SK-N-SH (cell line): ENCODE results near the gene TTLL6. TPM values are rescaled to one million over a fixed set of nuclear protein-coding genes. Genes with fewer than 3 reads are reported as not detected.

ENCODE experiments used
- CTCF ChIA-PET: fragments of 300-600, 350-600 bp; formaldehyde crosslinking; extraction: SDS; loops from one replicate; lab custom pipeline; 2021; lab: Yijun Ruan, JAX
- POLR2A ChIA-PET: fragments of 350-600 bp; sonication (Branson Sonifier 250); formaldehyde crosslinking; extraction: SDS; loops from one replicate; lab custom pipeline; 2020; ENCODE audit warnings: antibody characterized with exemption, inconsistent platforms; lab: Yijun Ruan, JAX
- DNase-seq: peaks from one replicate; pipeline ENCODE4 v3.0.0; 2012
- H2AFZ ChIP-seq: fragments of 200-600 bp; sonication (generic); 2 replicates; pipeline ENCODE4 v1.8.1; 2016; ENCODE audit warnings: antibody characterized with exemption, mild to moderate bottlenecking, low read depth
- H3F3A ChIP-seq: fragments of 200-600 bp; sonication (generic); replicated peaks from 2 replicates; pipeline ENCODE3; 2016; ENCODE audit warnings: antibody characterized with exemption, mild to moderate bottlenecking; ENCODE audit not compliant: insufficient read depth
- H3K27ac ChIP-seq, 2 experiments: fragments of 200-500 bp in 1 of 2; fragments of 200-600 bp in 1 of 2; sonication (Bioruptor generic) in 1 of 2; sonication (generic), shearing (Covaris generic) in 1 of 2; 2 replicates each; pipeline versions ENCODE4 v1.5.1 to v1.6.1; 2014 to 2016; ENCODE audit warnings: low read depth in 2 of 2, inconsistent platforms in 1 of 2, low read length in 1 of 2, mild to moderate bottlenecking in 1 of 2, mixed read lengths in 1 of 2
- H3K27me3 ChIP-seq: fragments of 200-600 bp; sonication (generic), shearing (Covaris generic); 2 replicates; pipeline ENCODE4 v1.6.1; 2016; ENCODE audit warnings: mixed run types; ENCODE audit not compliant: insufficient read depth
- H3K36me3 ChIP-seq, 2 experiments: fragments of 200-500 bp in 1 of 2; fragments of 200-600 bp in 1 of 2; sonication (Bioruptor generic) in 1 of 2; sonication (generic) in 1 of 2; replicated peaks in 1 of 2; 2 replicates each; pipeline versions ENCODE3 to v1.5.1; 2014 to 2016; ENCODE audit warnings: low read length in 1 of 2, mild to moderate bottlenecking in 1 of 2; ENCODE audit not compliant: insufficient read depth in 2 of 2, control insufficient read depth in 1 of 2
- H3K4me1 ChIP-seq, 2 experiments: fragments of 200-500 bp in 1 of 2; fragments of 200-600 bp in 1 of 2; sonication (Bioruptor generic) in 1 of 2; sonication (generic), shearing (Covaris generic) in 1 of 2; 2 replicates each; pipeline versions ENCODE4 v1.5.1 to v1.6.1; 2014 to 2016; ENCODE audit warnings: low read depth in 1 of 2, low read length in 1 of 2, mixed run types in 1 of 2; ENCODE audit not compliant: insufficient read depth in 2 of 2, control insufficient read depth in 1 of 2
- H3K4me2 ChIP-seq: fragments of 200-600 bp; sonication (generic), shearing (Covaris generic); 2 replicates; pipeline ENCODE4 v1.6.1; 2017; ENCODE audit warnings: mixed run types
- H3K4me3 ChIP-seq, 2 experiments: fragments of 200-500 bp in 1 of 2; fragments of 200-600 bp in 1 of 2; sonication (Bioruptor generic) in 1 of 2; sonication (generic), shearing (Covaris generic) in 1 of 2; 2 replicates each; pipeline versions ENCODE4 v1.5.1 to v1.8.1; 2014 to 2016; ENCODE audit warnings: low read depth in 2 of 2, inconsistent platforms in 1 of 2, low read length in 1 of 2, mild to moderate bottlenecking in 1 of 2, mixed read lengths in 1 of 2, moderate library complexity in 1 of 2
- H3K79me2 ChIP-seq: fragments of 200-600 bp; sonication (generic); 2 replicates; pipeline ENCODE4 v1.8.1; 2017; ENCODE audit warnings: mild to moderate bottlenecking; ENCODE audit not compliant: insufficient read depth
- H3K9ac ChIP-seq: fragments of 200-600 bp; sonication (generic); 2 replicates; pipeline ENCODE4 v1.6.1; 2017; ENCODE audit warnings: mixed run types
- H3K9me2 ChIP-seq: fragments of 200-600 bp; sonication (generic); 2 replicates; pipeline ENCODE4 v1.6.1; 2017; ENCODE audit warnings: mixed run types
- H3K9me3 ChIP-seq: fragments of 200-600 bp; sonication (generic); 2 replicates; pipeline ENCODE4 v1.6.1; 2017; ENCODE audit warnings: mixed run types, mild to moderate bottlenecking, moderate library complexity
- H4K20me1 ChIP-seq: fragments of 200-600 bp; sonication (generic); 2 replicates; pipeline ENCODE4 v1.6.1; 2017; ENCODE audit warnings: mild to moderate bottlenecking, mixed run types; ENCODE audit not compliant: insufficient read depth
- CHD2 ChIP-seq: fragments of 150-350 bp; IDR thresholded peaks from 2 replicates; pipeline ENCODE4 v1.6.1; 2018; ENCODE audit warnings: low read length; ENCODE audit not compliant: partially characterized antibody
- ELF1 ChIP-seq: IDR thresholded peaks from 2 replicates; pipeline ENCODE4 v1.4.0; 2012
- EZH2phosphoT487 ChIP-seq: fragments of 200-600 bp; sonication (generic); IDR thresholded peaks from 2 replicates; pipeline ENCODE4 v1.6.1; 2017; ENCODE audit warnings: low read depth, mixed run types, mild to moderate bottlenecking, antibody characterized with exemption, moderate library complexity, borderline replicate concordance
- FOSL2 ChIP-seq: IDR thresholded peaks from 2 replicates; pipeline ENCODE4 v1.4.0; 2012; ENCODE audit warnings: low read depth, mild to moderate bottlenecking, moderate library complexity, borderline replicate concordance
- FOXJ3 ChIP-seq: sonication (generic); formaldehyde crosslinking; IDR thresholded peaks from 2 replicates; pipeline ENCODE4 v1.5.1; 2020; ENCODE audit warnings: mild to moderate bottlenecking, missing genetic modification reagents
- FOXM1 ChIP-seq: IDR thresholded peaks from 2 replicates; pipeline ENCODE4 v1.4.0; 2012; ENCODE audit warnings: low read depth, mild to moderate bottlenecking
- GABPA ChIP-seq: IDR thresholded peaks from 2 replicates; pipeline ENCODE4 v1.4.0; 2012; ENCODE audit warnings: low read depth, mild to moderate bottlenecking
- IRF3 ChIP-seq: fragments of 150-350 bp; IDR thresholded peaks from 2 replicates; pipeline ENCODE4 v1.6.1; 2016; ENCODE audit warnings: mild to moderate bottlenecking, low read depth, low read length
- MEF2A ChIP-seq: IDR thresholded peaks from 2 replicates; pipeline ENCODE4 v1.4.0; 2012; ENCODE audit warnings: low read depth, borderline replicate concordance
- SIN3A ChIP-seq: IDR thresholded peaks from 2 replicates; pipeline ENCODE4 v1.6.1; 2012; ENCODE audit warnings: low read depth, mild to moderate bottlenecking, low read length, moderate library complexity, borderline replicate concordance
- SMC3 ChIP-seq: IDR thresholded peaks from 2 replicates; pipeline ENCODE4 v1.6.1; 2012; ENCODE audit warnings: low read depth, low read length, improper control_type of control experiment
- TAF1 ChIP-seq: IDR thresholded peaks from 2 replicates; pipeline ENCODE4 v1.6.1; 2012; ENCODE audit warnings: low read depth, mild to moderate bottlenecking, low read length, moderate library complexity, borderline replicate concordance
- TCF12 ChIP-seq: IDR thresholded peaks from 2 replicates; pipeline ENCODE4 v1.4.0; 2012
- TEAD4 ChIP-seq: IDR thresholded peaks from 2 replicates; pipeline ENCODE4 v1.4.0; 2012; ENCODE audit warnings: mild to moderate bottlenecking, borderline replicate concordance; ENCODE audit not compliant: insufficient read depth
- YY1 ChIP-seq: IDR thresholded peaks from 2 replicates; pipeline ENCODE4 v1.4.0; 2012; ENCODE audit warnings: low read depth, mild to moderate bottlenecking
- WGBS: methylation state at CpG from one replicate; pipeline ENCODE4 v1.1.6; 2017; ENCODE audit warnings: low lambda C conversion rate; 5-methylcytosine and 5-hydroxymethylcytosine counted together
- polyA plus RNA-seq, 3 experiments: library from polyadenylated mRNA; depleted of rRNA; stranded (reverse); fragments of >200 nt; gene quantifications; 2 replicates each; pipeline ENCODE4 v1.2.3, GENCODE V29; 2012
- TF ChIP-seq, protein P1 (sequence below): IDR thresholded peaks from 2 replicates; pipeline ENCODE4 v1.6.1; 2012; ENCODE audit warnings: mild to moderate bottlenecking, low read depth, low read length, moderate library complexity
- TF ChIP-seq, protein P2 (sequence below): IDR thresholded peaks from 2 replicates; pipeline ENCODE4 v1.4.0; 2012; ENCODE audit warnings: low read depth

Gene TTLL6
- polyA plus RNA-seq, 1 of the 3 experiments (the other 2 are of a cell fraction): 3.1 TPM

DNA sequence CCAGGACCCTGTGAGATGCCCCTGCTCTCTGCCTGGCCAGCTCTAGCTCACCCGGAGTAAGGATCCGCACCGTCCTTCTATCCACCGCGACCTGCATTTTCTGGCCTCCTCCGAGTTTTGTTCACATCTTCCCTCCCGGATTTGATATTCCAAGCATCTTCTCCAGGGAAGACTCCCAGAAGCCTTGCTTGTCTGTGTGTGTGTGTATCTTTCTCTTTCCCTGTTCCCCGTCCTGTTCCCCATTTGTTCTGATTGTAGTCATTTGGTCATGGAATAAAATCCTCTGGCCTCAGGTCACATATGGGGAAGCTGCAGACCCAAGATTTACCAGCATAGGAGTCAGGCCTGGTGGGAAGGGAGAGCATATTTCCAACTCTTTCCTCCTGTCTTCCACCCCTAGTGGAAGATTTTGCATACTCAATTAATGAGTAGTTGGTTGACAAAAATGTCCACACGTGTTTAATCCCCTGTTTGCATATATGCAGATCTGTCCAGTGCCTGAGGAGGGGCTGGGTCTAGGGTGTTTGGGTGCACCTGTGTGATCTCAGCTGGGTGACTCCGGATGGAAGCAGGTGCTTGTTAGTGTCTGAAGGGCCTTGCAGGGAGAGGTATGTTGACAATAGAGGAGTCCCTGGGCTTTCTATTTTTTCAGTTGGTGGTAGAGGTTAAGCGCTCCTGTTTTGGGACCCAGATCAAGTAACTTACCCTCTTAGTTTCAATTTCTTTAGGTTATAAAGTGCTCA lies 96.6 kb downstream of the TTLL6 start:
- 35% methylated on average over 9 of the region's 11 CpGs for WGBS
- H3K9ac ChIP-seq: no peak overlapping the region

More for the DNA sequence above, 96.6 kb downstream of the TTLL6 start:
- CTCF ChIA-PET: interaction anchor here (0.8 to 13.9 kb wide), 8 partner anchors 11 to 312 kb away, joined by 3 to 328 read pairs (median 4); no protein-coding TSS in a partner anchor
- Histone ChIP-seq H3K9me2 (no peaks in the 10 kb centered on the region), H3K36me3 (no peaks in the 10 kb centered on the region), H3K9me3 (no peaks in the 10 kb centered on the region), H3F3A (no peaks in the 10 kb centered on the region), H3K27me3 (peaks cover 94% of the 10 kb centered on the region), H3K27ac (no peak overlapping the region), H3K4me2 (no peak overlapping the region), H3K4me3 (no peak overlapping the region), H4K20me1 (peaks cover 5% of the 10 kb centered on the region; the same call in 1 of the 2 replicates), H3K4me1 (no peaks in the 10 kb centered on the region), H2AFZ (no peak overlapping the region), H3K79me2 (no peaks in the 10 kb centered on the region)
- DNase-seq: no peak
- POLR2A ChIA-PET: no interaction called here
- TF ChIP-seq, protein P1, sequence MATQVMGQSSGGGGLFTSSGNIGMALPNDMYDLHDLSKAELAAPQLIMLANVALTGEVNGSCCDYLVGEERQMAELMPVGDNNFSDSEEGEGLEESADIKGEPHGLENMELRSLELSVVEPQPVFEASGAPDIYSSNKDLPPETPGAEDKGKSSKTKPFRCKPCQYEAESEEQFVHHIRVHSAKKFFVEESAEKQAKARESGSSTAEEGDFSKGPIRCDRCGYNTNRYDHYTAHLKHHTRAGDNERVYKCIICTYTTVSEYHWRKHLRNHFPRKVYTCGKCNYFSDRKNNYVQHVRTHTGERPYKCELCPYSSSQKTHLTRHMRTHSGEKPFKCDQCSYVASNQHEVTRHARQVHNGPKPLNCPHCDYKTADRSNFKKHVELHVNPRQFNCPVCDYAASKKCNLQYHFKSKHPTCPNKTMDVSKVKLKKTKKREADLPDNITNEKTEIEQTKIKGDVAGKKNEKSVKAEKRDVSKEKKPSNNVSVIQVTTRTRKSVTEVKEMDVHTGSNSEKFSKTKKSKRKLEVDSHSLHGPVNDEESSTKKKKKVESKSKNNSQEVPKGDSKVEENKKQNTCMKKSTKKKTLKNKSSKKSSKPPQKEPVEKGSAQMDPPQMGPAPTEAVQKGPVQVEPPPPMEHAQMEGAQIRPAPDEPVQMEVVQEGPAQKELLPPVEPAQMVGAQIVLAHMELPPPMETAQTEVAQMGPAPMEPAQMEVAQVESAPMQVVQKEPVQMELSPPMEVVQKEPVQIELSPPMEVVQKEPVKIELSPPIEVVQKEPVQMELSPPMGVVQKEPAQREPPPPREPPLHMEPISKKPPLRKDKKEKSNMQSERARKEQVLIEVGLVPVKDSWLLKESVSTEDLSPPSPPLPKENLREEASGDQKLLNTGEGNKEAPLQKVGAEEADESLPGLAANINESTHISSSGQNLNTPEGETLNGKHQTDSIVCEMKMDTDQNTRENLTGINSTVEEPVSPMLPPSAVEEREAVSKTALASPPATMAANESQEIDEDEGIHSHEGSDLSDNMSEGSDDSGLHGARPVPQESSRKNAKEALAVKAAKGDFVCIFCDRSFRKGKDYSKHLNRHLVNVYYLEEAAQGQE: no peak
- TF ChIP-seq YY1 (no peak), GABPA (no peak), MEF2A (no peak), SIN3A (no peak), FOXM1 (no peak), FOXJ3 (CRISPR knock-in tag) (no peak), SMC3 (no peak), IRF3 (no peak), EZH2phosphoT487 (no peak), ELF1 (no peak), TCF12 (no peak), FOSL2 (no peak), TAF1 (no peak), TEAD4 (no peak), CHD2 (no peak)
- TF ChIP-seq, protein P2, sequence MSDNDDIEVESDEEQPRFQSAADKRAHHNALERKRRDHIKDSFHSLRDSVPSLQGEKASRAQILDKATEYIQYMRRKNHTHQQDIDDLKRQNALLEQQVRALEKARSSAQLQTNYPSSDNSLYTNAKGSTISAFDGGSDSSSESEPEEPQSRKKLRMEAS: no peak
